Stomach (tissue), 9 donors: ENCODE measurements around the gene RPH3AL. TPM values are rescaled to one million over a fixed set of nuclear protein-coding genes. Genes with fewer than 3 reads are reported as not detected.

Source experiments
- DNase-seq, 2 donors: peaks; one replicate each; pipeline versions ENCODE4 v3.0.0 to v3.0.0-alpha.2; 2013 to 2019
- H3K27ac ChIP-seq, 5 donors: fragments of 200-600 bp in 4 of 5; sonication (generic) in 4 of 5; one replicate each; pipeline ENCODE4 v1.5.1; 2013 to 2019; ENCODE audit warnings: mild to moderate bottlenecking in 1 of 5, moderate library complexity in 1 of 5
- H3K27me3 ChIP-seq, 3 donors: fragments of 200-600 bp; sonication (generic); one replicate each; pipeline ENCODE4 v1.5.1; 2017 to 2019; ENCODE audit warnings: mixed run types in 1 of 3
- H3K36me3 ChIP-seq, 4 donors: fragments of 200-600 bp; sonication (generic); 1 replicate in 3 of 4; 2 replicates in 1 of 4; pipeline ENCODE4 v1.5.1; 2016 to 2019
- H3K4me1 ChIP-seq, 4 donors: fragments of 200-600 bp; sonication (generic); one replicate each; pipeline ENCODE4 v1.5.1; 2016 to 2019
- H3K4me3 ChIP-seq, 4 donors: fragments of 200-600 bp; sonication (generic) in 3 of 4; one replicate each; pipeline ENCODE4 v1.5.1; 2016 to 2019; ENCODE audit warnings: mild to moderate bottlenecking in 1 of 4
- H3K9me3 ChIP-seq, 4 donors: fragments of 200-600 bp; sonication (generic); one replicate each; pipeline ENCODE4 v1.5.1; 2016 to 2019
- EP300 ChIP-seq: sonication (generic); formaldehyde crosslinking; IDR thresholded peaks from one replicate; pipeline ENCODE4 v1.6.1; 2017; ENCODE audit warnings: antibody characterized with exemption
- POLR2A ChIP-seq, 4 donors: fragments of 450-650 bp; IDR thresholded peaks; one replicate each; pipeline ENCODE4 v1.6.1; 2016; ENCODE audit warnings: antibody characterized with exemption in 4 of 4, control low read depth in 2 of 4, mild to moderate bottlenecking in 1 of 4, moderate library complexity in 1 of 4
- POLR2AphosphoS5 ChIP-seq, 3 donors: sonication (generic); formaldehyde crosslinking; IDR thresholded peaks; one replicate each; pipeline ENCODE4 v1.6.1; 2016; ENCODE audit warnings: antibody characterized with exemption in 3 of 3
- WGBS, 5 donors: extraction: QIAGEN DNeasy Blood & Tissue Kit in 3 of 5; methylation state at CpG; one replicate each; pipeline versions ENCODE4 v1.1.5 to v1.1.7; 2013 to 2018; 5-methylcytosine and 5-hydroxymethylcytosine counted together
- intact Hi-C: fragments of 100-400 bp; cut with DNase I; formaldehyde crosslinking; loops from one replicate; pipeline ENCODE4 v1.15.1; 2023; ENCODE audit warnings: low total_unique reads
- polyA plus RNA-seq, 3 donors: library from polyadenylated mRNA; stranded (reverse); fragments of 200-250 nt; gene quantifications; one replicate each; pipeline ENCODE4 v1.2.3, GENCODE V29; 2013
- total RNA-seq, 5 donors: library from RNA; depleted of rRNA; stranded (reverse); fragments of >200 nt; gene quantifications; one replicate each; pipeline versions ENCODE4 v1.1.0 to v1.2.3, GENCODE V29; 2014 to 2016
- TF ChIP-seq, protein P1 (sequence below), 7 experiments: fragments of 450-650 bp in 4 of 7; fragments of 200-600 bp in 3 of 7; sonication (generic) in 3 of 7; IDR thresholded peaks; one replicate each; pipeline ENCODE4 v1.5.1; 2016 to 2019; ENCODE audit warnings: antibody characterized with exemption in 7 of 7, control low read depth in 2 of 7, mild to moderate bottlenecking in 1 of 7
- donor health status: healthy with polysubstance abuse.
- donor health status: Bipolar disorder and iron deficiency.
- donor health status: healthy.

Gene RPH3AL
- total and polyA plus RNA-seq, 8 donors, result 4.9 to 38.5 (median 17.4) TPM

DNA sequence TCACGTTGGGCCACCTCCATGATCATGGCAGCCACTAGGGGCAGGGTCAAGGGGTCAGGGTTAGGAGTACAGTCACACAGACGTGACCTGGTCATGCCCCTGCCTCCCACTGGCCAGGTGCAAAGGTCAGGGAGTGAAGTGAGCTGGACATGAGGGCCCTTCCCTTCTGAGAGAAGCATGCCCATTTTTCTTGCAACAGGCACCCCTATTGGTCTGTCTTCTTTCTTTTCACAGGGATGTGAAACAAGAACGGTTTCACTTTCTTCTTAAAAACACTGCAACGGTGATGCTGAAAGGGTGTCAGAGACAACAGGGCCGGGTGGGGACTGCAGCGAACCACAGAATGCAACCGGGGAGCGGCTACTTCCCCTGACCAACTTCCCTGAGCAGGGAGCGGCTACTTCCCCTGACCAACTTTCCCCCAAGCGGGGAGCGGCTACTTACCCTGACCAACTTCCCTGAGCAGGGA, 119.1 kb downstream of the RPH3AL start:
- peak overlapping the region; percentile 47 to 91 (median 77) for H3K27ac ChIP-seq
- H3K27me3 ChIP-seq, result no peaks in the 10 kb centered on the region
- 37 to 67% (median 63%) methylated on average over 10 to 11 of the region's 11 CpGs for WGBS, 5 donors
- peaks cover 6 to 25% (median 12%) of the 10 kb centered on the region in 4 donors for H3K4me1 ChIP-seq
- TF ChIP-seq, protein P1, sequence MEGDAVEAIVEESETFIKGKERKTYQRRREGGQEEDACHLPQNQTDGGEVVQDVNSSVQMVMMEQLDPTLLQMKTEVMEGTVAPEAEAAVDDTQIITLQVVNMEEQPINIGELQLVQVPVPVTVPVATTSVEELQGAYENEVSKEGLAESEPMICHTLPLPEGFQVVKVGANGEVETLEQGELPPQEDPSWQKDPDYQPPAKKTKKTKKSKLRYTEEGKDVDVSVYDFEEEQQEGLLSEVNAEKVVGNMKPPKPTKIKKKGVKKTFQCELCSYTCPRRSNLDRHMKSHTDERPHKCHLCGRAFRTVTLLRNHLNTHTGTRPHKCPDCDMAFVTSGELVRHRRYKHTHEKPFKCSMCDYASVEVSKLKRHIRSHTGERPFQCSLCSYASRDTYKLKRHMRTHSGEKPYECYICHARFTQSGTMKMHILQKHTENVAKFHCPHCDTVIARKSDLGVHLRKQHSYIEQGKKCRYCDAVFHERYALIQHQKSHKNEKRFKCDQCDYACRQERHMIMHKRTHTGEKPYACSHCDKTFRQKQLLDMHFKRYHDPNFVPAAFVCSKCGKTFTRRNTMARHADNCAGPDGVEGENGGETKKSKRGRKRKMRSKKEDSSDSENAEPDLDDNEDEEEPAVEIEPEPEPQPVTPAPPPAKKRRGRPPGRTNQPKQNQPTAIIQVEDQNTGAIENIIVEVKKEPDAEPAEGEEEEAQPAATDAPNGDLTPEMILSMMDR (IDR thresholded peaks at IDR 0.05), result no peak
- TF ChIP-seq EP300, result no peak
- TF ChIP-seq POLR2AphosphoS5 (IDR thresholded peaks at IDR 0.05), result no peak
- TF ChIP-seq POLR2A (IDR thresholded peaks at IDR 0.05), result no peak
- DNase-seq, result peak; percentile 32 to 55
- peak overlapping the region in 1 of 4 donors; percentile 17 for H3K4me3 ChIP-seq
- intact Hi-C loops, result no loop called here
- H3K36me3 ChIP-seq, result peaks cover 0 to 4% (median 2%) of the 10 kb centered on the region in 4 donors
- no peaks in the 10 kb centered on the region for H3K9me3 ChIP-seq

DNA sequence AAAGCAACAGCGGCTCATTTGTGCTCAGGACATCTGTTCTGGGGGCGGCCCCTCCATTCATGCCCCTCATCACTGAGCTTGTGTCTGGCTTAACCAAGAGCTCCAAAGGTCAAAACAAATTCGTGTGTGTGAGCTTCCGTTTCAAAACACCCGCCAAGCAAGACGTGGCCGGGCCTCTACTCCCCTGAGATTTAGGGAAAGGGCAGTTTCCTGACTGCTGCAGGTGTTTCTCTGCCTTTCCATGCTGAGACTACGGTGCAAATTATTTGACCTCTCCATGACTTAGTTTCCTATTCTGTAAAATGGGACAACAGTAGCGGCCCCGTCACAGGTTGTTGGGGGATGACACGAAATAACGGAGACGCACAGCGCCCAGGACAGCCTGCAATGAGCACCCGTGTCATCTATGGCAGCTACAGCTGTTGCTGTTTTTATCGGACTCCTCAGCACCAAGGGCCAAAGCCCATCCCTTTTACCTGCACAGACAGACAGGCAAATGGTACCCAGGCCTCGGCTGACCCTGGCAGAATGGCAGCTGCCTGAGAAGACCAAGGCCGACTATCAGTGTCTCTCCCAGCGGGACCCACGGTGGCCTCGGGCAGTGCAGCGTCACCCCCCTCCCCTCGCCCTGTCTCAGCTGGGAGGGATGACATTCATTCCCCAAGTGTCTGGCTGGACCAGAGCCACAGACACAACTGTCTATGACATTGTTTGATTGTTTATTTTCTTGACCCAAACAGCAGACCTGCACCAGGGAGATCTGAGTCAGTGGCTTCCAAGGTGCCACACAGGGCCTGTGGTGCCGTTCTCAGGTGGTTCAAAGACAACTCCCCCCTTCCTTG, 120.4 kb downstream of the RPH3AL start:
- H3K4me3 ChIP-seq, result no peak overlapping the region
- H3K27ac ChIP-seq, result peak overlapping the region in 4 of 5 donors; percentile 60 to 91 (median 83)
- H3K9me3 ChIP-seq, result no peaks in the 10 kb centered on the region
- peaks cover 0 to 6% (median 0%) of the 10 kb centered on the region in 4 donors for H3K36me3 ChIP-seq
- DNase-seq, result no peak
- TF ChIP-seq POLR2A (IDR thresholded peaks at IDR 0.05) (no peak), EP300 (no peak), POLR2AphosphoS5 (IDR thresholded peaks at IDR 0.05) (no peak)
- TF ChIP-seq, protein P1 (IDR thresholded peaks at IDR 0.05), result no peak
- no peaks in the 10 kb centered on the region for H3K27me3 ChIP-seq
- WGBS, 5 donors, result 83 to 85% (median 84%) methylated on average over 21 to 24 of the region's 24 CpGs
- intact Hi-C loops, result no loop called here
- peaks cover 6 to 25% (median 12%) of the 10 kb centered on the region in 4 donors for H3K4me1 ChIP-seq

DNA sequence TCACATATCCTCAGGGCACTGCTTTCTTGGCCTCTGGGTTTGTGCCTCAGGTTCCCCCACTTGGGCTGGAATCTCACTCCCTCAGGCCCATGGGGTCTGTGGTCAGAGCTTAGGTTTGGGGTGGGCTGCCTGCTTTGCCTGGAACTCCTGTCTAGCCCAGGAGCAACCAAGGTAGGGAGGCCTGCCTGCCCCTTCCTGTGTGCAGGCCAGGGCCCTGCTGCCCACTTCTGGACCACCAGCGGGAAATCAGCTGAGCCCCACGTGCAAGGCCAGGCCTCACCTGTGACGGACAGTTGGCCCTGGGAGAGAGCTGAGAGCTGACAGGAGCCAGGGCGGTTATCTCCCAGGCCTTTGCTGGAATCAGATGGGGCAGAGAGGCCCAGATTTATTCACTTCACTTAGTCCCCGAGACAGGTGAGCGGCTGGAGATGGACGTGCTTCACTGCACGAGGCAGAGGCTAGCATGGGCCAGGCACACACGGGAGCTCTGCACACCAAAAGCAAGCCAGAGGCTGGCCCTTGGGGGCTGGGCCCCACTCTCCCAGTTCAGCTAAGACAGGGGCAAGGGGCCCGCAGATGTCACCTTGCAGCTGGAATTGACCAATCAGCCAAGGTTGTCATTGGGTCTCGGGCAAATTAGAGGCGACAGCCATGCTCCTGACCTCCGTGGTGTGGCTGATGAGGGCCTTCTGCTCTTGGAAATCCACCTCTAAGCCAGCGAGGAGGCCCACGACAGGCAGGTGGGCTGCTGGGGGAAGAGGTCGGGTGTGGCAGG, 121.2 kb downstream of the RPH3AL start:
- TF ChIP-seq POLR2A (IDR thresholded peaks at IDR 0.05) (no peak), EP300 (no peak), POLR2AphosphoS5 (IDR thresholded peaks at IDR 0.05) (no peak)
- TF ChIP-seq, protein P1 (IDR thresholded peaks at IDR 0.05), result no peak
- H3K36me3 ChIP-seq, result peaks cover 0 to 6% (median 0%) of the 10 kb centered on the region in 4 donors
- H3K27ac ChIP-seq, result peak overlapping the region in 1 of 5 donors; percentile 18
- intact Hi-C loops, result no loop called here
- H3K27me3 ChIP-seq, result no peaks in the 10 kb centered on the region
- 74 to 86% (median 82%) methylated on average over 12 to 16 of the region's 16 CpGs for WGBS, 5 donors
- DNase-seq, result no peak
- H3K4me3 ChIP-seq, result no peak overlapping the region
- H3K4me1 ChIP-seq, result peaks cover 6 to 25% (median 12%) of the 10 kb centered on the region in 4 donors
- H3K9me3 ChIP-seq, result no peaks in the 10 kb centered on the region

DNA sequence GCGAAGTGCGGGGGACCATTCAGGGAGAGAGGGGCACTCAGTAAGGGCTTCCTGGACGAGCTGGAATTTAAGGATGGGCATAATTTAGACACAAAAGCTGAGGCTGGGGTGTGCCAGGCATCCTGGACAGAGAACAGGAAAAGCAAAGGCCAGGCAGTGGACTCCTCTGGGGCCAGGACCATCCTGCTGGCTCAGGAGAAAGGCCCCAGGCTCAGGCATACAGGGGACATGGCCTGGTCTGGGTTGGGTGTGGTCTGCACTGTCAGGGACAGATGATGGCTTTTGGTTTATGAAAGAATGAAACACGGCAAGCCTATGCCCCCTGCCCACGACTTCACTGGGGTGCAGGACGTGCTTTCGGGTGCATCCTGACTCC, 122.2 kb downstream of the RPH3AL start:
- Histone ChIP-seq H3K36me3 (peaks cover 0 to 6% (median 0%) of the 10 kb centered on the region in 4 donors), H3K27me3 (no peaks in the 10 kb centered on the region), H3K4me1 (peaks cover 6 to 25% (median 12%) of the 10 kb centered on the region in 4 donors), H3K4me3 (no peak overlapping the region), H3K9me3 (no peaks in the 10 kb centered on the region), H3K27ac (no peak overlapping the region)
- no peak for DNase-seq
- TF ChIP-seq EP300 (no peak), POLR2AphosphoS5 (IDR thresholded peaks at IDR 0.05) (no peak), POLR2A (IDR thresholded peaks at IDR 0.05) (no peak)
- TF ChIP-seq, protein P1 (IDR thresholded peaks at IDR 0.05), result no peak
- intact Hi-C loops, result no loop called here
- WGBS, 5 donors, result 89 to 93% (median 92%) methylated on average over 7 of the region's 7 CpGs
